HEK293T (cell line): ENCODE results near the gene PCDHGB4.

ENCODE experiments used
- ARNT ChIP-seq: fragments of 450-650 bp; IDR thresholded peaks from 2 replicates; pipeline ENCODE4 v1.6.1; 2017; ENCODE audit warnings: mild to moderate bottlenecking
- BHLHE40 ChIP-seq: fragments of 450-650 bp; IDR thresholded peaks from 2 replicates; pipeline ENCODE4 v1.6.1; 2016; ENCODE audit warnings: mild to moderate bottlenecking, moderate library complexity, borderline replicate concordance
- FOXA1 ChIP-seq: fragments of 450-650 bp; IDR thresholded peaks from 2 replicates; pipeline ENCODE4 v1.6.1; 2016; ENCODE audit warnings: mild to moderate bottlenecking
- FOXK2 ChIP-seq: fragments of 450-650 bp; IDR thresholded peaks from 2 replicates; pipeline ENCODE4 v1.6.1; 2016; ENCODE audit warnings: mild to moderate bottlenecking
- TF ChIP-seq, protein P1 (sequence below): fragments of 450-650 bp; IDR thresholded peaks from 2 replicates; pipeline ENCODE4 v1.6.1; 2016

- TF ChIP-seq BHLHE40, result no peak
- TF ChIP-seq, protein P1, sequence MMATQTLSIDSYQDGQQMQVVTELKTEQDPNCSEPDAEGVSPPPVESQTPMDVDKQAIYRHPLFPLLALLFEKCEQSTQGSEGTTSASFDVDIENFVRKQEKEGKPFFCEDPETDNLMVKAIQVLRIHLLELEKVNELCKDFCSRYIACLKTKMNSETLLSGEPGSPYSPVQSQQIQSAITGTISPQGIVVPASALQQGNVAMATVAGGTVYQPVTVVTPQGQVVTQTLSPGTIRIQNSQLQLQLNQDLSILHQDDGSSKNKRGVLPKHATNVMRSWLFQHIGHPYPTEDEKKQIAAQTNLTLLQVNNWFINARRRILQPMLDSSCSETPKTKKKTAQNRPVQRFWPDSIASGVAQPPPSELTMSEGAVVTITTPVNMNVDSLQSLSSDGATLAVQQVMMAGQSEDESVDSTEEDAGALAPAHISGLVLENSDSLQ, result no peak
- no peak for TF ChIP-seq FOXA1
- TF ChIP-seq FOXK2, result no peak
- TF ChIP-seq ARNT, result no peak
Measured at GRCh38 chr5:141343242-141343952, 44.1 kb upstream of the PCDHGB4 start, which contains the start of gene PCDHGA3.
